ENCODE results near the gene PRSS16. TPM values are rescaled to one million over a fixed set of nuclear protein-coding genes. Genes with fewer than 3 reads are reported as not detected.

PRSS16 gene
- total RNA-seq, 1 donor from 2014 or later, result 1.8 TPM

GRCh38 chr6:27303613-27304272 lies 56.2 kb downstream of the PRSS16 start:
- H3K4me3 Mint-ChIP-seq (ENCODE audit: unreplicated experiment), result no peak overlapping the region
- no peaks in the 10 kb centered on the region for H3K4me1 Mint-ChIP-seq (ENCODE audit: low read depth)
- no peak for DNase-seq (ENCODE audit: low spot score)
- H3K9me3 Mint-ChIP-seq (ENCODE audit: low read depth), result no peaks in the 10 kb centered on the region
- no peak for TF ChIP-seq CTCF (IDR thresholded peaks at IDR 0.05)
- H3K36me3 Mint-ChIP-seq (ENCODE audit: low read depth), result peaks cover 2% of the 10 kb centered on the region
- H3K27ac Mint-ChIP-seq (ENCODE audit: unreplicated experiment), result no peak overlapping the region
- peaks cover 31% of the 10 kb centered on the region for H3K27me3 Mint-ChIP-seq (ENCODE audit: low read depth)

Other genes starting within 250 kb of the PRSS16 start
- gene POM121L2, start 64.6 kb downstream of the PRSS16 start, total RNA-seq, result not detected in 3 replicates
- 4.1 to 5.0 TPM (median 4.5 TPM) in 3 replicates for gene ZNF391, start 141.1 kb downstream of the PRSS16 start, total RNA-seq
- gene ZNF184, start 225.4 kb downstream of the PRSS16 start, total RNA-seq, result 7.3 to 7.9 TPM (median 7.4 TPM) in 3 replicates